Ovary (tissue), 3 donors: ENCODE data around the gene CHST13.

Source experiments
- POLR2A ChIP-seq: fragments of 450-650 bp; IDR thresholded peaks from one replicate; pipeline ENCODE4 v1.6.1; 2017; ENCODE audit warnings: antibody characterized with exemption, mild to moderate bottlenecking, moderate library complexity
- TF ChIP-seq, protein P1 (sequence below), 3 donors: fragments of 450-650 bp in 2 of 3; fragments of 200-600 bp in 1 of 3; IDR thresholded peaks; one replicate each; pipeline versions ENCODE4 v1.5.1 to v1.8.0; 2016 to 2022; ENCODE audit warnings: antibody characterized with exemption in 3 of 3, mild to moderate bottlenecking in 1 of 3
- donor health status: DM: no; HTN: no; CAD: no.

DNA sequence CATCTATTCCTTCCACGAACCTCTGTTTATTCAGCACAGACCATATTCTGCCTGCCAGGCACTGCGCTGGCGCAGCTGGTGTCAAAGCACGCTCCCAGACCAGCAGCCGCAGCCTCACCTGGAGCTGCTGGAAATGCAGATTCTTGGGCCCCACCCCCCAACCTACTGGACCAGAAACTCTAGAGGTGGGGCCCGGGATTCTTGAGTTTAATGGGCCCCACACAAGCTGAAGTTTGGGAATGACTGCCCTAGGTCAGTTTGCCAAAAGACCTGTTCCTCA is 7.0 kb downstream of the CHST13 start:
- TF ChIP-seq POLR2A = no peak
- TF ChIP-seq, protein P1, sequence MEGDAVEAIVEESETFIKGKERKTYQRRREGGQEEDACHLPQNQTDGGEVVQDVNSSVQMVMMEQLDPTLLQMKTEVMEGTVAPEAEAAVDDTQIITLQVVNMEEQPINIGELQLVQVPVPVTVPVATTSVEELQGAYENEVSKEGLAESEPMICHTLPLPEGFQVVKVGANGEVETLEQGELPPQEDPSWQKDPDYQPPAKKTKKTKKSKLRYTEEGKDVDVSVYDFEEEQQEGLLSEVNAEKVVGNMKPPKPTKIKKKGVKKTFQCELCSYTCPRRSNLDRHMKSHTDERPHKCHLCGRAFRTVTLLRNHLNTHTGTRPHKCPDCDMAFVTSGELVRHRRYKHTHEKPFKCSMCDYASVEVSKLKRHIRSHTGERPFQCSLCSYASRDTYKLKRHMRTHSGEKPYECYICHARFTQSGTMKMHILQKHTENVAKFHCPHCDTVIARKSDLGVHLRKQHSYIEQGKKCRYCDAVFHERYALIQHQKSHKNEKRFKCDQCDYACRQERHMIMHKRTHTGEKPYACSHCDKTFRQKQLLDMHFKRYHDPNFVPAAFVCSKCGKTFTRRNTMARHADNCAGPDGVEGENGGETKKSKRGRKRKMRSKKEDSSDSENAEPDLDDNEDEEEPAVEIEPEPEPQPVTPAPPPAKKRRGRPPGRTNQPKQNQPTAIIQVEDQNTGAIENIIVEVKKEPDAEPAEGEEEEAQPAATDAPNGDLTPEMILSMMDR (IDR thresholded peaks at IDR 0.05) = no peak
